ENCODE data around the gene SYPL2.

SYPL2 gene

GRCh38 chr1:109517337-109517736 lies 51.0 kb downstream of the SYPL2 start:
- WGBS, result 90% methylated on average over 5 of the region's 5 CpGs
- Histone ChIP-seq H3K27ac (ENCODE audit: low read depth, low read length) (no peak overlapping the region), H3K4me3 (ENCODE audit: low read length) (no peak overlapping the region), H3K9ac (ENCODE audit: low read depth, low read length) (no peak overlapping the region), H3K4me1 (ENCODE audit: insufficient read depth, low read length) (no peaks in the 10 kb centered on the region), H3K36me3 (ENCODE audit: insufficient read depth, low read length) (no peaks in the 10 kb centered on the region), H3K27me3 (ENCODE audit: insufficient read depth, low read length) (no peaks in the 10 kb centered on the region; the same call in 1 of the 2 replicates), H3K9me3 (ENCODE audit: insufficient read depth, low read depth, low read length) (no peaks in the 10 kb centered on the region)

GRCh38 chr1:109521002-109521951 lies 54.9 kb downstream of the SYPL2 start:
- Histone ChIP-seq H3K27me3 (ENCODE audit: insufficient read depth, low read length) (no peaks in the 10 kb centered on the region; the same call in 1 of the 2 replicates), H3K4me3 (ENCODE audit: low read length) (no peak overlapping the region), H3K27ac (ENCODE audit: low read depth, low read length) (no peak overlapping the region), H3K4me1 (ENCODE audit: insufficient read depth, low read length) (no peaks in the 10 kb centered on the region), H3K9me3 (ENCODE audit: insufficient read depth, low read depth, low read length) (no peaks in the 10 kb centered on the region), H3K36me3 (ENCODE audit: insufficient read depth, low read length) (no peaks in the 10 kb centered on the region), H3K9ac (ENCODE audit: low read depth, low read length) (no peak overlapping the region)
- 82% methylated on average over 14 of the region's 14 CpGs for WGBS

GRCh38 chr1:109522026-109522425 lies 55.7 kb downstream of the SYPL2 start:
- H3K9me3 ChIP-seq (ENCODE audit: insufficient read depth, low read depth, low read length), result no peaks in the 10 kb centered on the region
- H3K9ac ChIP-seq (ENCODE audit: low read depth, low read length), result no peak overlapping the region
- H3K27ac ChIP-seq (ENCODE audit: low read depth, low read length), result no peak overlapping the region
- no peaks in the 10 kb centered on the region; the same call in 1 of the 2 replicates for H3K27me3 ChIP-seq (ENCODE audit: insufficient read depth, low read length)
- WGBS, result 94% methylated on average over 7 of the region's 7 CpGs
- H3K4me3 ChIP-seq (ENCODE audit: low read length), result no peak overlapping the region
- no peaks in the 10 kb centered on the region for H3K36me3 ChIP-seq (ENCODE audit: insufficient read depth, low read length)
- H3K4me1 ChIP-seq (ENCODE audit: insufficient read depth, low read length), result no peaks in the 10 kb centered on the region

GRCh38 chr1:109523706-109524105 lies 57.4 kb downstream of the SYPL2 start:
- no CpG with 5 or more reads among the region's 2 CpGs for WGBS
- no peak overlapping the region for H3K9ac ChIP-seq (ENCODE audit: low read depth, low read length)
- H3K4me3 ChIP-seq (ENCODE audit: low read length), result no peak overlapping the region
- H3K36me3 ChIP-seq (ENCODE audit: insufficient read depth, low read length), result no peaks in the 10 kb centered on the region
- H3K27me3 ChIP-seq (ENCODE audit: insufficient read depth, low read length), result no peaks in the 10 kb centered on the region; the same call in 1 of the 2 replicates
- H3K4me1 ChIP-seq (ENCODE audit: insufficient read depth, low read length), result no peaks in the 10 kb centered on the region
- no peak overlapping the region for H3K27ac ChIP-seq (ENCODE audit: low read depth, low read length)
- H3K9me3 ChIP-seq (ENCODE audit: insufficient read depth, low read depth, low read length), result no peaks in the 10 kb centered on the region

- no peaks in the 10 kb centered on the region for H3K9me3 ChIP-seq (ENCODE audit: insufficient read depth, low read depth, low read length)
- H3K27ac ChIP-seq (ENCODE audit: low read depth, low read length), result no peak overlapping the region
- no peaks in the 10 kb centered on the region for H3K27me3 ChIP-seq (ENCODE audit: insufficient read depth, low read length)
- peaks cover 5% of the 10 kb centered on the region; the same call in 1 of the 2 replicates for H3K4me1 ChIP-seq (ENCODE audit: insufficient read depth, low read length)
- no peak overlapping the region for H3K9ac ChIP-seq (ENCODE audit: low read depth, low read length)
- no peaks in the 10 kb centered on the region for H3K36me3 ChIP-seq (ENCODE audit: insufficient read depth, low read length)
- H3K4me3 ChIP-seq (ENCODE audit: low read length), result no peak overlapping the region
- 92% methylated on average over 14 of the region's 14 CpGs for WGBS
These were observed 60.9 kb downstream of the SYPL2 start for GRCh38 chr1:109527098-109527811.

- H3K27me3 ChIP-seq (ENCODE audit: insufficient read depth, low read length), result no peaks in the 10 kb centered on the region
- H3K9me3 ChIP-seq (ENCODE audit: insufficient read depth, low read depth, low read length), result no peaks in the 10 kb centered on the region
- H3K4me3 ChIP-seq (ENCODE audit: low read length), result no peak overlapping the region
- WGBS, result 86% methylated on average over 9 of the region's 9 CpGs
- peaks cover 9% of the 10 kb centered on the region; the same call in 1 of the 2 replicates for H3K4me1 ChIP-seq (ENCODE audit: insufficient read depth, low read length)
- H3K36me3 ChIP-seq (ENCODE audit: insufficient read depth, low read length), result no peaks in the 10 kb centered on the region
- H3K27ac ChIP-seq (ENCODE audit: low read depth, low read length), result no peak overlapping the region
- H3K9ac ChIP-seq (ENCODE audit: low read depth, low read length), result no peak overlapping the region
These were observed 61.7 kb downstream of the SYPL2 start for GRCh38 chr1:109527846-109528695.

GRCh38 chr1:109528712-109529111 lies 62.4 kb downstream of the SYPL2 start:
- H3K36me3 ChIP-seq (ENCODE audit: insufficient read depth, low read length), result no peaks in the 10 kb centered on the region
- H3K4me3 ChIP-seq (ENCODE audit: low read length), result no peak overlapping the region
- no peak overlapping the region for H3K27ac ChIP-seq (ENCODE audit: low read depth, low read length)
- no peaks in the 10 kb centered on the region for H3K27me3 ChIP-seq (ENCODE audit: insufficient read depth, low read length)
- no peaks in the 10 kb centered on the region for H3K9me3 ChIP-seq (ENCODE audit: insufficient read depth, low read depth, low read length)
- peaks cover 9% of the 10 kb centered on the region; the same call in 1 of the 2 replicates for H3K4me1 ChIP-seq (ENCODE audit: insufficient read depth, low read length)
- 96% methylated on average over 3 of the region's 3 CpGs for whole genome bisulfite sequencing
- H3K9ac ChIP-seq (ENCODE audit: low read depth, low read length), result no peak overlapping the region

GRCh38 chr1:109529881-109530456 lies 63.6 kb downstream of the SYPL2 start:
- Histone ChIP-seq H3K27me3 (ENCODE audit: insufficient read depth, low read length) (no peaks in the 10 kb centered on the region), H3K36me3 (ENCODE audit: insufficient read depth, low read length) (no peaks in the 10 kb centered on the region), H3K4me3 (ENCODE audit: low read length) (no peak overlapping the region), H3K4me1 (ENCODE audit: insufficient read depth, low read length) (peaks cover 9% of the 10 kb centered on the region; the same call in 1 of the 2 replicates), H3K27ac (ENCODE audit: low read depth, low read length) (no peak overlapping the region), H3K9ac (ENCODE audit: low read depth, low read length) (no peak overlapping the region), H3K9me3 (ENCODE audit: insufficient read depth, low read depth, low read length) (no peaks in the 10 kb centered on the region)
- 83% methylated on average over 8 of the region's 8 CpGs for WGBS

- Histone ChIP-seq H3K27ac (ENCODE audit: low read depth, low read length) (no peak overlapping the region), H3K9me3 (ENCODE audit: insufficient read depth, low read depth, low read length) (no peaks in the 10 kb centered on the region), H3K4me1 (ENCODE audit: insufficient read depth, low read length) (peaks cover 9% of the 10 kb centered on the region; the same call in 1 of the 2 replicates), H3K4me3 (ENCODE audit: low read length) (no peak overlapping the region), H3K36me3 (ENCODE audit: insufficient read depth, low read length) (no peaks in the 10 kb centered on the region), H3K27me3 (ENCODE audit: insufficient read depth, low read length) (no peaks in the 10 kb centered on the region), H3K9ac (ENCODE audit: low read depth, low read length) (no peak overlapping the region)
- 88% methylated on average over 13 of the region's 13 CpGs for WGBS
These were observed 64.2 kb downstream of the SYPL2 start for GRCh38 chr1:109530457-109531087.

GRCh38 chr1:109531380-109531779 lies 65.0 kb downstream of the SYPL2 start:
- Histone ChIP-seq H3K36me3 (ENCODE audit: insufficient read depth, low read length) (no peaks in the 10 kb centered on the region), H3K4me3 (ENCODE audit: low read length) (no peak overlapping the region), H3K9ac (ENCODE audit: low read depth, low read length) (no peak overlapping the region), H3K27me3 (ENCODE audit: insufficient read depth, low read length) (no peaks in the 10 kb centered on the region), H3K27ac (ENCODE audit: low read depth, low read length) (no peak overlapping the region), H3K9me3 (ENCODE audit: insufficient read depth, low read depth, low read length) (no peaks in the 10 kb centered on the region), H3K4me1 (ENCODE audit: insufficient read depth, low read length) (peaks cover 9% of the 10 kb centered on the region; the same call in 1 of the 2 replicates)
- WGBS, result 90% methylated on average over 4 of the region's 4 CpGs
